Measurements from ENCODE around the gene IFT122.

- TF ChIP-seq CTCF (IDR thresholded peaks at IDR 0.05 in 8 of 11, conservative IDR thresholded peaks at IDR 0.05 in 3 of 11), result no peak
- TF ChIP-seq POLR2AphosphoS5 (IDR thresholded peaks at IDR 0.05), result no peak
- no peak for TF ChIP-seq POLR2A (IDR thresholded peaks at IDR 0.05)
Measured at GRCh38 chr3:129492691-129493090, 52.7 kb downstream of the IFT122 start.

Measured in spleen (tissue), 7 donors.